Mammary epithelial cell (primary cell): ENCODE results near the gene SRPK3.

ENCODE experiments used
- EZH2 ChIP-seq: IDR thresholded peaks from 2 replicates; pipeline ENCODE4 v1.6.1; 2012; ENCODE audit warnings: low read length, inconsistent platforms, borderline replicate concordance
- TF ChIP-seq, protein P1 (sequence below), 2 donors: IDR thresholded peaks in 1 of 2; conservative IDR thresholded peaks in 1 of 2; 2 replicates each; pipeline ENCODE4 v1.5.1; 2011 to 2012; ENCODE audit warnings: inconsistent platforms in 2 of 2, low read length in 2 of 2, mild to moderate bottlenecking in 2 of 2, control low read depth in 1 of 2, low read depth in 1 of 2; ENCODE audit not compliant: insufficient read depth in 1 of 2; ENCODE audit errors: extremely low read depth in 1 of 2

DNA sequence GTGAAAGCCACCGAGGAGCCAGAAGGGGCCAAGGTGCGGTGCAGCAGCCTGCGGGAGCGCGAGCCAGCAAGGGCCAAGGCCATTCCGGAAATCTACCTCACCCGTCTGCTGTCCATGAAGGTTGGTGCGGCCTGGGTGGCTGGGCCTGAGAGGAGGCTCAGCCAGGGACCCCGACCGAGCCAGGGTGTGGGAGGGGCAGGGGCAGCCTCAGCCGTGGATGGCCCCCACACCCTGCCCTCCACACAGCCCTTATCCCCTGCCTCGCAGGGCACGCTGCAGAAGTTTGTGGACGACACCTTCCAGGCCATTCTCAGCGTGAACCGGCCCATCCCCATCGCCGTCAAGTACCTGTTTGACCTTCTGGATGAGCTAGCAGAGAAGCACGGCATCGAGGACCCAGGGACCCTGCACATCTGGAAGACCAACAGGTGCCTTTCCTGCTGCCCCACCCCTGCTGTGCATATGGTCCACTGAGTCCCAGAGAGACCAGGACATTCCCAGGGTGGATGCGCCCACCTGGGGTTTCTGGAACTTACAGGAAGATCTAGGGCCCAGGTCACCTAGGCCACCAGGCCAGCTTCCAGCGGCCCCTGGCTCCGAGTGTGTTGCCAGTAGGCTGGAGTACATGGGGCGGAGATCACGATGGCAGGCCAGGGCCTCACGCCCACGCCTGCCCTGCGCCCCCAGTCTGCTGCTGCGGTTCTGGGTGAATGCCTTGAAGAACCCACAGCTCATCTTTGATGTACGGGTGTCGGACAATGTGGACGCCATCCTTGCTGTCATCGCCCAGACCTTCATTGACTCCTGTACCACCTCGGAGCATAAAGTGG lies 3.4 kb upstream of the SRPK3 start:
- TF ChIP-seq, protein P1, sequence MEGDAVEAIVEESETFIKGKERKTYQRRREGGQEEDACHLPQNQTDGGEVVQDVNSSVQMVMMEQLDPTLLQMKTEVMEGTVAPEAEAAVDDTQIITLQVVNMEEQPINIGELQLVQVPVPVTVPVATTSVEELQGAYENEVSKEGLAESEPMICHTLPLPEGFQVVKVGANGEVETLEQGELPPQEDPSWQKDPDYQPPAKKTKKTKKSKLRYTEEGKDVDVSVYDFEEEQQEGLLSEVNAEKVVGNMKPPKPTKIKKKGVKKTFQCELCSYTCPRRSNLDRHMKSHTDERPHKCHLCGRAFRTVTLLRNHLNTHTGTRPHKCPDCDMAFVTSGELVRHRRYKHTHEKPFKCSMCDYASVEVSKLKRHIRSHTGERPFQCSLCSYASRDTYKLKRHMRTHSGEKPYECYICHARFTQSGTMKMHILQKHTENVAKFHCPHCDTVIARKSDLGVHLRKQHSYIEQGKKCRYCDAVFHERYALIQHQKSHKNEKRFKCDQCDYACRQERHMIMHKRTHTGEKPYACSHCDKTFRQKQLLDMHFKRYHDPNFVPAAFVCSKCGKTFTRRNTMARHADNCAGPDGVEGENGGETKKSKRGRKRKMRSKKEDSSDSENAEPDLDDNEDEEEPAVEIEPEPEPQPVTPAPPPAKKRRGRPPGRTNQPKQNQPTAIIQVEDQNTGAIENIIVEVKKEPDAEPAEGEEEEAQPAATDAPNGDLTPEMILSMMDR (conservative IDR thresholded peaks at IDR 0.05 in 1 of 2, IDR thresholded peaks at IDR 0.05 in 1 of 2; ENCODE audit: extremely low read depth in 1 of 2, insufficient read depth in 1 of 2, low read depth in 1 of 2, low read length in 2 of 2), result no peak
- TF ChIP-seq EZH2, result no peak
